Esophagus muscularis mucosa (tissue), 4 donors: Measurements from ENCODE around the gene CRHR2.

Experiments
- CTCF ChIP-seq, 3 experiments: fragments of 200-600 bp in 2 of 3; fragments of 450-650 bp in 1 of 3; sonication (generic) in 2 of 3; IDR thresholded peaks; one replicate each; pipeline ENCODE4 v1.5.1; 2017 to 2019; ENCODE audit warnings: antibody characterized with exemption in 3 of 3, mild to moderate bottlenecking in 2 of 3, moderate library complexity in 1 of 3
- EP300 ChIP-seq: sonication (generic); formaldehyde crosslinking; IDR thresholded peaks from one replicate; pipeline ENCODE4 v1.6.1; 2017; ENCODE audit warnings: antibody characterized with exemption
- POLR2A ChIP-seq: fragments of 450-650 bp; IDR thresholded peaks from one replicate; pipeline ENCODE4 v1.6.1; 2017; ENCODE audit warnings: antibody characterized with exemption, moderate library complexity, mild to moderate bottlenecking, low read depth
- POLR2AphosphoS5 ChIP-seq, 2 donors: sonication (generic); formaldehyde crosslinking; IDR thresholded peaks; one replicate each; pipeline ENCODE4 v1.6.1; 2017; ENCODE audit warnings: antibody characterized with exemption in 2 of 2

GRCh38 chr7:30726296-30727006, 44.2 kb upstream of the CRHR2 start:
- TF ChIP-seq POLR2A (no peak), CTCF (IDR thresholded peaks at IDR 0.05) (no peak), EP300 (no peak), POLR2AphosphoS5 (IDR thresholded peaks at IDR 0.05) (no peak)
